Liver (tissue), 9 donors: ENCODE measurements around the gene FAM193A. TPM values are rescaled to one million over a fixed set of nuclear protein-coding genes. Genes with fewer than 3 reads are reported as not detected.

Source experiments
- DNase-seq: peaks from one replicate; pipeline ENCODE4 v3.0.0-alpha.2; 2017; ENCODE audit warnings: low spot score
- H3K27ac ChIP-seq, 2 donors: one replicate each; pipeline ENCODE4 v1.7.0; 2013; ENCODE audit warnings: inconsistent platforms in 2 of 2, low read length in 2 of 2, control low read depth in 1 of 2, low read depth in 1 of 2, mild to moderate bottlenecking in 1 of 2
- H3K27me3 ChIP-seq, 4 donors: one replicate each; pipeline versions ENCODE4 v1.6.1 to v1.7.0; 2013; ENCODE audit warnings: low read length in 3 of 4, inconsistent platforms in 1 of 4, mild to moderate bottlenecking in 1 of 4, moderate library complexity in 1 of 4; ENCODE audit not compliant: control insufficient read depth in 4 of 4, insufficient read depth in 4 of 4
- H3K36me3 ChIP-seq, 4 donors: one replicate each; pipeline versions ENCODE4 v1.6.1 to v1.7.0; 2013; ENCODE audit warnings: low read length in 3 of 4, mild to moderate bottlenecking in 3 of 4, low read depth in 1 of 4, moderate library complexity in 1 of 4; ENCODE audit not compliant: control insufficient read depth in 4 of 4, insufficient read depth in 3 of 4
- H3K4me1 ChIP-seq, 4 donors: one replicate each; pipeline versions ENCODE4 v1.6.1 to v1.7.0; 2013; ENCODE audit warnings: low read length in 3 of 4, mild to moderate bottlenecking in 3 of 4, moderate library complexity in 1 of 4; ENCODE audit not compliant: control insufficient read depth in 4 of 4, insufficient read depth in 4 of 4
- H3K4me3 ChIP-seq, 3 donors: one replicate each; pipeline versions ENCODE4 v1.6.1 to v1.7.0; 2013; ENCODE audit warnings: low read length in 3 of 3, control low read depth in 1 of 3, low read depth in 1 of 3, mild to moderate bottlenecking in 1 of 3
- H3K9ac ChIP-seq, 2 donors: one replicate each; pipeline ENCODE4 v1.7.0; 2013; ENCODE audit warnings: low read length in 2 of 2, mild to moderate bottlenecking in 2 of 2, moderate library complexity in 2 of 2, control low read depth in 1 of 2, low read depth in 1 of 2
- H3K9me3 ChIP-seq, 4 donors: one replicate each; pipeline versions ENCODE4 v1.6.1 to v1.7.0; 2013; ENCODE audit warnings: low read length in 3 of 4; ENCODE audit not compliant: control insufficient read depth in 4 of 4
- EGR1 ChIP-seq, 2 donors: IDR thresholded peaks; 2 replicates each; pipeline ENCODE4 v1.6.1; 2016 to 2018; ENCODE audit warnings: antibody characterized with exemption in 2 of 2, low read depth in 2 of 2
- FOXA1 ChIP-seq: IDR thresholded peaks from 2 replicates; pipeline ENCODE4 v1.6.1; 2016; ENCODE audit warnings: antibody characterized with exemption
- HNF4A ChIP-seq, 2 donors: conservative IDR thresholded peaks; 2 replicates each; pipeline ENCODE4 v1.6.1; 2016; ENCODE audit warnings: antibody characterized with exemption in 2 of 2, mild to moderate bottlenecking in 2 of 2
- HNF4G ChIP-seq: IDR thresholded peaks from 2 replicates; pipeline ENCODE4 v1.6.1; 2016; ENCODE audit warnings: antibody characterized with exemption
- JUND ChIP-seq, 2 donors: IDR thresholded peaks; 2 replicates each; pipeline ENCODE4 v1.6.1; 2016; ENCODE audit warnings: antibody characterized with exemption in 2 of 2
- NR2F2 ChIP-seq: IDR thresholded peaks from 2 replicates; pipeline ENCODE4 v1.6.1; 2016; ENCODE audit warnings: antibody characterized with exemption
- RAD21 ChIP-seq, 2 donors: IDR thresholded peaks; 2 replicates each; pipeline ENCODE4 v1.6.1; 2016; ENCODE audit warnings: antibody characterized with exemption in 2 of 2, mild to moderate bottlenecking in 2 of 2
- RXRA ChIP-seq, 2 donors: IDR thresholded peaks; 2 replicates each; pipeline ENCODE4 v1.6.1; 2017 to 2018; ENCODE audit warnings: antibody characterized with exemption in 2 of 2, mild to moderate bottlenecking in 1 of 2
- SP1 ChIP-seq: IDR thresholded peaks from 2 replicates; pipeline ENCODE4 v1.6.1; 2018; ENCODE audit warnings: antibody characterized with exemption, mild to moderate bottlenecking
- TAF1 ChIP-seq: conservative IDR thresholded peaks from 2 replicates; pipeline ENCODE4 v1.6.1; 2016; ENCODE audit warnings: antibody characterized with exemption, mild to moderate bottlenecking
- YY1 ChIP-seq: IDR thresholded peaks from 2 replicates; pipeline ENCODE4 v1.6.1; 2016; ENCODE audit warnings: antibody characterized with exemption, mild to moderate bottlenecking
- WGBS: extraction: QIAGEN DNeasy Blood & Tissue Kit; methylation state at CpG from one replicate; pipeline ENCODE4 v1.1.7; 2013; 5-methylcytosine and 5-hydroxymethylcytosine counted together
- polyA plus RNA-seq, 2 donors: library from polyadenylated mRNA; stranded (reverse) in 1 of 2; unstranded in 1 of 2; fragments of 200-250 nt in 1 of 2; fragments of >200 nt in 1 of 2; fragmentation: Nextera tagmentation in 1 of 2; extraction: Ambion mirVana in 1 of 2; gene quantifications; one replicate each; pipeline versions ENCODE4 v1.2.1 to v1.2.3, GENCODE V29; 2013 to 2015
- total RNA-seq, 2 donors: library from RNA; depleted of rRNA; stranded (reverse); fragments of >200 nt; gene quantifications; one replicate each; pipeline ENCODE4 v1.2.3, GENCODE V29; 2014
- TF ChIP-seq, protein P1 (sequence below): fragments of 150-350 bp; IDR thresholded peaks from 2 replicates; pipeline ENCODE4 v1.5.1; 2017; ENCODE audit warnings: improper control_type of control experiment, low read depth, low read length; ENCODE audit not compliant: missing input control
- TF ChIP-seq, protein P2 (sequence below): IDR thresholded peaks from 2 replicates; pipeline ENCODE4 v1.6.1; 2016; ENCODE audit warnings: antibody characterized with exemption
- TF ChIP-seq, protein P3 (sequence below): IDR thresholded peaks from 2 replicates; pipeline ENCODE4 v1.6.1; 2016; ENCODE audit warnings: antibody characterized with exemption
- TF ChIP-seq, protein P4 (sequence below): IDR thresholded peaks from 2 replicates; pipeline ENCODE4 v1.6.1; 2016; ENCODE audit warnings: antibody characterized with exemption, mild to moderate bottlenecking
- donor health status: healthy.
- donor health status: healthy.
- donor health status: healthy.
- donor health status: healthy.
- donor health status: healthy.

The FAM193A gene
- total and polyA plus RNA-seq, 4 donors: 3.9 to 10.2 (median 7.0) TPM

DNA sequence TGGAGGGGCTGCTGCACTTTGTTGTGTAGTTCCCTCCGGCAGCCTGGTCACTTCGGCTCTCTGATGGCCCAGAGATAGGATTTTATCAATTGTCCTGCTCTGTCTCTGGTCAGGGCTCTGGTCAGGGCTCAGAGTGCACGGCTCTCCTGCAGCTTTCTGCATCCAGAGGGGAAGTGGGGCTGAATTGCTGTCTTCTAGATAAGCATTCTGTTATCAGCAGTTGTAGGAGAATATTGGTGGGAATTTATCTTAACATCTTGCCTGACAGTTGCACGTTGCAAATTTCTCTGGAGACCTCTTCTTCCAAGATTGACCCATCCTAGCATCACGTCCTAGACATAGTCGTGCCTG, 62.8 kb downstream of the FAM193A start (continued):
- TF ChIP-seq, protein P1, sequence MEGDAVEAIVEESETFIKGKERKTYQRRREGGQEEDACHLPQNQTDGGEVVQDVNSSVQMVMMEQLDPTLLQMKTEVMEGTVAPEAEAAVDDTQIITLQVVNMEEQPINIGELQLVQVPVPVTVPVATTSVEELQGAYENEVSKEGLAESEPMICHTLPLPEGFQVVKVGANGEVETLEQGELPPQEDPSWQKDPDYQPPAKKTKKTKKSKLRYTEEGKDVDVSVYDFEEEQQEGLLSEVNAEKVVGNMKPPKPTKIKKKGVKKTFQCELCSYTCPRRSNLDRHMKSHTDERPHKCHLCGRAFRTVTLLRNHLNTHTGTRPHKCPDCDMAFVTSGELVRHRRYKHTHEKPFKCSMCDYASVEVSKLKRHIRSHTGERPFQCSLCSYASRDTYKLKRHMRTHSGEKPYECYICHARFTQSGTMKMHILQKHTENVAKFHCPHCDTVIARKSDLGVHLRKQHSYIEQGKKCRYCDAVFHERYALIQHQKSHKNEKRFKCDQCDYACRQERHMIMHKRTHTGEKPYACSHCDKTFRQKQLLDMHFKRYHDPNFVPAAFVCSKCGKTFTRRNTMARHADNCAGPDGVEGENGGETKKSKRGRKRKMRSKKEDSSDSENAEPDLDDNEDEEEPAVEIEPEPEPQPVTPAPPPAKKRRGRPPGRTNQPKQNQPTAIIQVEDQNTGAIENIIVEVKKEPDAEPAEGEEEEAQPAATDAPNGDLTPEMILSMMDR: no peak
- no peak for TF ChIP-seq JUND (IDR thresholded peaks at IDR 0.05)
- TF ChIP-seq, protein P2, sequence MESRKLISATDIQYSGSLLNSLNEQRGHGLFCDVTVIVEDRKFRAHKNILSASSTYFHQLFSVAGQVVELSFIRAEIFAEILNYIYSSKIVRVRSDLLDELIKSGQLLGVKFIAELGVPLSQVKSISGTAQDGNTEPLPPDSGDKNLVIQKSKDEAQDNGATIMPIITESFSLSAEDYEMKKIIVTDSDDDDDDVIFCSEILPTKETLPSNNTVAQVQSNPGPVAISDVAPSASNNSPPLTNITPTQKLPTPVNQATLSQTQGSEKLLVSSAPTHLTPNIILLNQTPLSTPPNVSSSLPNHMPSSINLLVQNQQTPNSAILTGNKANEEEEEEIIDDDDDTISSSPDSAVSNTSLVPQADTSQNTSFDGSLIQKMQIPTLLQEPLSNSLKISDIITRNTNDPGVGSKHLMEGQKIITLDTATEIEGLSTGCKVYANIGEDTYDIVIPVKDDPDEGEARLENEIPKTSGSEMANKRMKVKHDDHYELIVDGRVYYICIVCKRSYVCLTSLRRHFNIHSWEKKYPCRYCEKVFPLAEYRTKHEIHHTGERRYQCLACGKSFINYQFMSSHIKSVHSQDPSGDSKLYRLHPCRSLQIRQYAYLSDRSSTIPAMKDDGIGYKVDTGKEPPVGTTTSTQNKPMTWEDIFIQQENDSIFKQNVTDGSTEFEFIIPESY: no peak

DNA sequence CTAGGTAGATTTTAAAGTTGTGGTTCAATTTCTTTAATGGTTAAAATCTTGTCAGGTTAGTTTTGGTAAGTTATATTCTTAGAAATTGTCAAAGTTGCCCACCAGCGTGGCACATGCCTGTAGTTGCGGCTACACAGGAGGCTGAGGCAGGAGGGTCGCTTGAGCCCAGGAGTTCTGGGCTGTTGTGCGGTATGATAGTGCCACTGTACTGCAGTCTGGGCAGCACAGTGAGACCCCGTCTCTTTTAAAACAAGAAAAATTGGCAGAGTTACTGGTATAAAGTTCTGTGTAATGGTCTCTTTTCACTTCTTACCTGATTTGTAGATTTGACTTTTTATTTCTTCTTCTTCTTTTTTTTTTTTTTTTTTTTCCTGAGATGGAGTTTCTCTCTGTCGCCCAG, 64.4 kb downstream of the FAM193A start:
- H3K4me1 ChIP-seq: peaks cover 0 to 9% (median 3%) of the 10 kb centered on the region in 4 donors
- H3K27ac ChIP-seq: no peak overlapping the region
- H3K9ac ChIP-seq: no peak overlapping the region
- no peaks in the 10 kb centered on the region for H3K27me3 ChIP-seq
- peaks cover 0 to 4% (median 3%) of the 10 kb centered on the region in 4 donors for H3K36me3 ChIP-seq
- TF ChIP-seq FOXA1 (no peak), RXRA (IDR thresholded peaks at IDR 0.05) (no peak), SP1 (no peak), NR2F2 (no peak), HNF4G (no peak), TAF1 (no peak), HNF4A (conservative IDR thresholded peaks at IDR 0.05) (no peak)
- TF ChIP-seq, protein P2: no peak
- TF ChIP-seq, protein P3, sequence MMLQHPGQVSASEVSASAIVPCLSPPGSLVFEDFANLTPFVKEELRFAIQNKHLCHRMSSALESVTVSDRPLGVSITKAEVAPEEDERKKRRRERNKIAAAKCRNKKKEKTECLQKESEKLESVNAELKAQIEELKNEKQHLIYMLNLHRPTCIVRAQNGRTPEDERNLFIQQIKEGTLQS: no peak
- TF ChIP-seq, protein P1: no peak
- H3K9me3 ChIP-seq: no peaks in the 10 kb centered on the region
- no peak overlapping the region for H3K4me3 ChIP-seq
- WGBS: 97% methylated on average over 6 of the region's 6 CpGs
- DNase-seq: no peak

DNA sequence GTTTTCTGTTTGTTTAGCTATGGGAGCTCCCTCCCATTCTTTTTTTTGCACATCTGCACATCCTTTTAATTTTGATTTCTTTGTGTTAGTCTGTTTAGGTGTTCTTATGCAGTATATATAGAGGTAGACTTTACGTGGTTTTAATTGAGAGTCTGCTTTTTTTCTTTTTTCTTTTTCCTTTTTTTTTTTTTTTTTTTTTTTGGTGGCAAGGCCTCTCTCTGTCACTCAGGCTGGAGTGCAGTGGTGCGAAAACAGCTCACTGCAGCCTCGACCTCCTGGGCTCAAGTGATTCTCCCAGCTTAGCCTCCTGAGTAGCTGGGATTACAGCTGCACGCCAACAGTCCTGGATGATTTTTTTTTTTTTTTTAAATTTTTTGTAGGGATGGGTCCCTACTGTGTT, 68.2 kb downstream of the FAM193A start:
- DNase-seq: no peak
- no peaks in the 10 kb centered on the region for H3K27me3 ChIP-seq
- H3K4me3 ChIP-seq: no peak overlapping the region
- no peak overlapping the region for H3K9ac ChIP-seq
- no peaks in the 10 kb centered on the region for H3K9me3 ChIP-seq
- no peak for TF ChIP-seq RAD21 (IDR thresholded peaks at IDR 0.05)
- no peak for TF ChIP-seq TAF1
- no peak for TF ChIP-seq EGR1 (IDR thresholded peaks at IDR 0.05; ENCODE audit: low read depth in 2 of 2)
- TF ChIP-seq, protein P4, sequence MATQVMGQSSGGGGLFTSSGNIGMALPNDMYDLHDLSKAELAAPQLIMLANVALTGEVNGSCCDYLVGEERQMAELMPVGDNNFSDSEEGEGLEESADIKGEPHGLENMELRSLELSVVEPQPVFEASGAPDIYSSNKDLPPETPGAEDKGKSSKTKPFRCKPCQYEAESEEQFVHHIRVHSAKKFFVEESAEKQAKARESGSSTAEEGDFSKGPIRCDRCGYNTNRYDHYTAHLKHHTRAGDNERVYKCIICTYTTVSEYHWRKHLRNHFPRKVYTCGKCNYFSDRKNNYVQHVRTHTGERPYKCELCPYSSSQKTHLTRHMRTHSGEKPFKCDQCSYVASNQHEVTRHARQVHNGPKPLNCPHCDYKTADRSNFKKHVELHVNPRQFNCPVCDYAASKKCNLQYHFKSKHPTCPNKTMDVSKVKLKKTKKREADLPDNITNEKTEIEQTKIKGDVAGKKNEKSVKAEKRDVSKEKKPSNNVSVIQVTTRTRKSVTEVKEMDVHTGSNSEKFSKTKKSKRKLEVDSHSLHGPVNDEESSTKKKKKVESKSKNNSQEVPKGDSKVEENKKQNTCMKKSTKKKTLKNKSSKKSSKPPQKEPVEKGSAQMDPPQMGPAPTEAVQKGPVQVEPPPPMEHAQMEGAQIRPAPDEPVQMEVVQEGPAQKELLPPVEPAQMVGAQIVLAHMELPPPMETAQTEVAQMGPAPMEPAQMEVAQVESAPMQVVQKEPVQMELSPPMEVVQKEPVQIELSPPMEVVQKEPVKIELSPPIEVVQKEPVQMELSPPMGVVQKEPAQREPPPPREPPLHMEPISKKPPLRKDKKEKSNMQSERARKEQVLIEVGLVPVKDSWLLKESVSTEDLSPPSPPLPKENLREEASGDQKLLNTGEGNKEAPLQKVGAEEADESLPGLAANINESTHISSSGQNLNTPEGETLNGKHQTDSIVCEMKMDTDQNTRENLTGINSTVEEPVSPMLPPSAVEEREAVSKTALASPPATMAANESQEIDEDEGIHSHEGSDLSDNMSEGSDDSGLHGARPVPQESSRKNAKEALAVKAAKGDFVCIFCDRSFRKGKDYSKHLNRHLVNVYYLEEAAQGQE: no peak
- no peak for TF ChIP-seq YY1
- no peaks in the 10 kb centered on the region for H3K36me3 ChIP-seq
- H3K4me1 ChIP-seq: no peaks in the 10 kb centered on the region
- no peak overlapping the region for H3K27ac ChIP-seq
- WGBS: 92% methylated on average over 4 of the region's 4 CpGs
